ENCODE results near the gene RGL1.

The RGL1 gene

GRCh38 chr1:183806125-183806524 lies 1.2 kb downstream of the RGL1 start:
- Mint-ChIP-seq H3K9me3 (peaks cover 8% of the 10 kb centered on the region), H3K4me3 (no peak overlapping the region), H3K27ac (no peak overlapping the region), H3K27me3 (peaks cover 16% of the 10 kb centered on the region), H3K36me3 (peaks cover 6% of the 10 kb centered on the region), H3K4me1 (peaks cover 4% of the 10 kb centered on the region)
- DNase-seq (ENCODE audit: low spot score in 2 of 2) (no peak), ATAC-seq (ENCODE audit: low read depth) (no peak)

- Mint-ChIP-seq H3K9me3 (peaks cover 7% of the 10 kb centered on the region), H3K4me3 (no peak overlapping the region), H3K27me3 (peaks cover 16% of the 10 kb centered on the region), H3K27ac (no peak overlapping the region), H3K36me3 (peaks cover 6% of the 10 kb centered on the region), H3K4me1 (peaks cover 4% of the 10 kb centered on the region)
- DNase-seq (ENCODE audit: low spot score in 2 of 2) (no peak), ATAC-seq (ENCODE audit: low read depth) (no peak)
Measured at GRCh38 chr1:183806675-183807074, 1.8 kb downstream of the RGL1 start.

GRCh38 chr1:183807549-183808168 lies 2.7 kb downstream of the RGL1 start:
- Mint-ChIP-seq H3K36me3 (peaks cover 3% of the 10 kb centered on the region), H3K4me3 (no peak overlapping the region), H3K9me3 (peaks cover 4% of the 10 kb centered on the region), H3K27me3 (peaks cover 14% of the 10 kb centered on the region), H3K4me1 (peaks cover 4% of the 10 kb centered on the region), H3K27ac (no peak overlapping the region)
- ATAC-seq (ENCODE audit: low read depth), result no peak
- DNase-seq (ENCODE audit: low spot score in 2 of 2), result no peak

- ATAC-seq (ENCODE audit: low read depth) (no peak), DNase-seq (ENCODE audit: low spot score in 2 of 2) (no peak)
- Mint-ChIP-seq H3K4me1 (peaks cover 4% of the 10 kb centered on the region), H3K36me3 (no peaks in the 10 kb centered on the region), H3K9me3 (no peaks in the 10 kb centered on the region), H3K4me3 (no peak overlapping the region), H3K27ac (no peak overlapping the region), H3K27me3 (peaks cover 10% of the 10 kb centered on the region)
Measured at GRCh38 chr1:183808296-183809027, 3.5 kb downstream of the RGL1 start.

GRCh38 chr1:183810121-183810520 lies 5.2 kb downstream of the RGL1 start:
- H3K27ac Mint-ChIP-seq, result no peak overlapping the region
- ATAC-seq (ENCODE audit: low read depth) (no peak), DNase-seq (ENCODE audit: low spot score in 2 of 2) (no peak)
- peaks cover 4% of the 10 kb centered on the region for H3K4me1 Mint-ChIP-seq
- H3K4me3 Mint-ChIP-seq, result no peak overlapping the region
- no peaks in the 10 kb centered on the region for H3K9me3 Mint-ChIP-seq
- H3K36me3 Mint-ChIP-seq, result no peaks in the 10 kb centered on the region
- H3K27me3 Mint-ChIP-seq, result peaks cover 8% of the 10 kb centered on the region

GRCh38 chr1:183810756-183811544 lies 6.0 kb downstream of the RGL1 start:
- peaks cover 5% of the 10 kb centered on the region for H3K27me3 Mint-ChIP-seq
- H3K27ac Mint-ChIP-seq, result no peak overlapping the region
- H3K4me1 Mint-ChIP-seq, result no peaks in the 10 kb centered on the region

GRCh38 chr1:183812128-183812527 lies 7.2 kb downstream of the RGL1 start:
- Mint-ChIP-seq H3K27me3 (peaks cover 2% of the 10 kb centered on the region), H3K4me3 (no peak overlapping the region), H3K27ac (no peak overlapping the region), H3K36me3 (no peaks in the 10 kb centered on the region), H3K9me3 (no peaks in the 10 kb centered on the region), H3K4me1 (no peaks in the 10 kb centered on the region)
- ATAC-seq (ENCODE audit: low read depth) (no peak), DNase-seq (ENCODE audit: low spot score in 2 of 2) (no peak)

More at GRCh38 chr1:183810756-183811544, 6.0 kb downstream of the RGL1 start:
- Mint-ChIP-seq H3K4me3 (no peak overlapping the region), H3K36me3 (no peaks in the 10 kb centered on the region), H3K9me3 (no peaks in the 10 kb centered on the region)
- DNase-seq (ENCODE audit: low spot score in 2 of 2) (no peak), ATAC-seq (ENCODE audit: low read depth) (no peak)

GRCh38 chr1:183812686-183813569 lies 8.0 kb downstream of the RGL1 start:
- Mint-ChIP-seq H3K4me1 (peaks cover 4% of the 10 kb centered on the region), H3K9me3 (no peaks in the 10 kb centered on the region)

GRCh38 chr1:183814121-183814681 lies 9.3 kb downstream of the RGL1 start:
- Mint-ChIP-seq H3K27me3 (no peaks in the 10 kb centered on the region), H3K4me1 (peaks cover 4% of the 10 kb centered on the region), H3K36me3 (no peaks in the 10 kb centered on the region), H3K4me3 (no peak overlapping the region), H3K9me3 (no peaks in the 10 kb centered on the region), H3K27ac (no peak overlapping the region)
- DNase-seq (ENCODE audit: low spot score in 2 of 2) (no peak), ATAC-seq (ENCODE audit: low read depth) (no peak)

More at GRCh38 chr1:183812686-183813569, 8.0 kb downstream of the RGL1 start:
- Mint-ChIP-seq H3K27ac (no peak overlapping the region), H3K27me3 (peaks cover 2% of the 10 kb centered on the region), H3K4me3 (no peak overlapping the region), H3K36me3 (no peaks in the 10 kb centered on the region)
- ATAC-seq (ENCODE audit: low read depth) (no peak), DNase-seq (ENCODE audit: low spot score in 2 of 2) (no peak)

GRCh38 chr1:183816110-183816509 lies 11.2 kb downstream of the RGL1 start:
- H3K9me3 Mint-ChIP-seq, result no peaks in the 10 kb centered on the region
- no peak overlapping the region for H3K27ac Mint-ChIP-seq
- no peak for ATAC-seq (ENCODE audit: low read depth)
- H3K4me1 Mint-ChIP-seq, result peaks cover 4% of the 10 kb centered on the region
- H3K4me3 Mint-ChIP-seq, result no peak overlapping the region
- H3K36me3 Mint-ChIP-seq, result no peaks in the 10 kb centered on the region
- no peaks in the 10 kb centered on the region for H3K27me3 Mint-ChIP-seq
- DNase-seq (ENCODE audit: low spot score in 2 of 2), result no peak

GRCh38 chr1:183817576-183818288 lies 12.8 kb downstream of the RGL1 start:
- Mint-ChIP-seq H3K27ac (no peak overlapping the region), H3K4me1 (peaks cover 4% of the 10 kb centered on the region), H3K27me3 (no peaks in the 10 kb centered on the region), H3K9me3 (no peaks in the 10 kb centered on the region), H3K4me3 (no peak overlapping the region), H3K36me3 (no peaks in the 10 kb centered on the region)
- ATAC-seq (ENCODE audit: low read depth) (no peak), DNase-seq (ENCODE audit: low spot score in 2 of 2) (no peak)

- Mint-ChIP-seq H3K4me1 (peaks cover 4% of the 10 kb centered on the region), H3K9me3 (no peaks in the 10 kb centered on the region), H3K36me3 (no peaks in the 10 kb centered on the region), H3K4me3 (no peak overlapping the region), H3K27me3 (no peaks in the 10 kb centered on the region), H3K27ac (no peak overlapping the region)
- DNase-seq (ENCODE audit: low spot score in 2 of 2) (no peak), ATAC-seq (ENCODE audit: low read depth) (no peak)
Measured at GRCh38 chr1:183819059-183819458, 14.1 kb downstream of the RGL1 start.
